ENCODE results near the gene MID1IP1.
A peak's percentile ranks its signal among the peaks of the same experiment; 100 is the strongest.

MID1IP1 gene

DNA sequence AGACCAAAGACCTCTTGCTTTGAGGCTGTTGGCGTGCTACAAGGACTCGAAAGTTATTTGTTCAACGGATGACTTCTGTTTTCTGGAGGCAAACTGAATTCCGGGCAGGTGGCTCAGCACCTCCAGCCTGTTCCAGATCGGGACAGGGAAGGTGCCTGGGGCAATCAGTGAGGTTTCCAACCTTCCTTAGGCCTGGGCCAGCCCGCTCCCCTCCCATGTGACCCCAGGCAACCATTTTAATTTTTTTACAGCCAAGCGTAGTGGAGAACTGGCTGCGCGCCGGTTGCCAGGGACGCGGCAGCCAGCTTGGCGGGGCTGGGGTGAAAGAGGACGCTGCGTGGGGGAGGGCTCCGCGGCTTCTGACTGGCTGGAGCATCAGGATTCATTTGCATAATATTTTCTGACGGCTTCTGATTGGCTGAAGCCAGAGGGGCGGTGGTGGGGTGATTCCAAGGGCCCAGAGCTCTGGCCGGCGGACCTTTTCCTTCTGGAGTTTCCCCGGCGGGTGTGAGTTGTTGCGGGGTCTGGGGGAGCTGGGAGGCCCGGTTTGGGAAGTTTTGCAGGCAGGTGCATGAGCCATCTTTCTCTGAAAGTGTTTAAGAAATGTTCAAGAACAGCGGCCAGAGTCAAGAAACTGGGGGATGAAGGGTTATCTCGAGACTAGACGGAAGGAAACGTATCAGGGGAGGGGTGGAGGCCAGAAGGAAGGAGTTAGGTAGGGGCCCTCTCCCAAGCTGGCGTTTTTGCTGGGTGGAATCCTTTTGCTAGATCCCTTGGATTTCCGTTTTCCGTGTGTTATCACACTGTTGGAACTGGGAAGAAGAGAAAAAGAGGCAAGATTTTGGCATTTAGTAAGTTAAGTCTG is at the start of gene MID1IP1:
MID1IP1 (plus strand) TSS at position 479 of the 865 bp plus-strand sequence. CDS start 3,488 bp downstream, outside the sequence.
- H3K4me3 ChIP-seq (ENCODE audit: low read length): peak within 1 kb of the TSS; percentile 69
- no peak for TF ChIP-seq ZNF274 (IDR thresholded peaks at IDR 0.05; ENCODE audit: low read depth, low read length)

DNA sequence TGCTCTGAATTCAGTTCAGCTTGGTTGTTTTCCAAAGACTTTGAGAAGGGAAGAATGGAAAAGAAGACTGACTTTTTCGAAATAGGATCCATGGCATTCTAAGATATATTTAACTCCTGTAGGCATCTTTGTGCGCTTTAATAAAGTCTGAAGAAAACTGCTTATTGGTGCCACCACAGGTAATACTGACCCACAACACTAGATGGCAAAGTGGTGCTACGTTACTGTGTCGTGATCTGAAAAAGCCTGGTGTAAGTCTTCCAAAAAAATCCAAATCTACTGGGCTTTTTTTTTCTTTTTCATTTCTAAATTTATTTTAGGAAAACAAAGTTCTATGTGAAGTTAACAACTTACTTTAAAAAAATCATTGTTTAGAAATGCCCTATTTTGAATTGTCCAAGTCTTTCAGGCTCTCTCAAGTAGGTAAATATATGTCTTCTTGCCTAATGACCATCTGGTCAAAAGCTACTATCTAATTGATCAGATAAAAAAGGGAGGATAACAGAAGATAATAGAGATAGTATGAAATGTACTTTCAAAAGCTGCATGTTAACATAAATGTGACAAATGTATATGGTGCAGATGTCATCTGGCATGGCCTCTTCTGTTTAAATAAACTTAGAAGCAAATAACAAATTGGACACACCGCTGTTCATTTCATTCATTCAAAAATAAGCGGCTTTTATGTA is 47.0 kb upstream of the MID1IP1 start:
- TF ChIP-seq ZNF274 (IDR thresholded peaks at IDR 0.05; ENCODE audit: low read depth, low read length): no peak
- no peak overlapping the region for H3K4me3 ChIP-seq (ENCODE audit: low read length)

DNA sequence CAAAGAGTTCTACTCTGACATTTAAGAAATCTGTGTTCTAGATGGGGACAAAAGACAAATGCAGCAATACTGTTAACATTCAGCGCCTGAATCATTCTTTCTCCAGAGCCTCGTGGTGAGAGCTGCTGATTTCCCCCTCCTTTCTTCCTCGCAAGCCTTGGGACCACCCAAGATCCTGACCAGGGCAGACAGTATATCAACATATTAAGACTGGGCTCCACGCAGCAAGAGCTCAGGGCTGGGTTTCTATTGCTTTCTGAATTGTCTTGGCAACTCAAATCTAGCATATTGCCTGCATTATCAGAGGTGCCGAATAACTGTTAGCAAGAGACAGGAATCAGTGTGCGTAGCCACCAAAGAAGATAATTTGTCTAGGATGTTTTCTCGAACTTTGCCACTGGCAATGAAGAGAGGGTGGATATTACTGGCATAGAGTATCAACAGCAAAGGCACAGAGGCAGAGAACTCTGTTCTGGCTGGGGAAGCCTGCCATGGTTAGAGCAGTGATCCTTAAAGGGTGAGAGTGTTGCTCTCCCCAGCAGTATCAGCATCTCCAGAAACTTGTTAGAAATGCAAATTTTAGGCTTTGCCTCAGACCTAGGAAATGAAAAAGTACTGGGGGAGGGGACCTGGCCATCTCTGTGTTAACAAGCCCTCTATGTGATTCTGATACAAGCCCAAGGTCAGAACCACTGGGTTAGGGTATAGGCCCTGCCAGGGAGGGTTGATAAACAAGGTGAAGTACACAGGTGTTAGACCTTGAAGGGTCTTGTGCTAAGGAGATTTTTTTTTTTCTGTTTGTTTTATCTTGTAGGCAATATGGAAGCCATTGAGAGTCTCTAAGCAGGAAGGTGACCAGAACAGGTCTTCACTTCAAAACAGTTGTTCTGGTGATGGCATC is 46.2 kb upstream of the MID1IP1 start:
- no peak for TF ChIP-seq ZNF274 (IDR thresholded peaks at IDR 0.05; ENCODE audit: low read depth, low read length)
- H3K4me3 ChIP-seq (ENCODE audit: low read length): no peak overlapping the region

DNA sequence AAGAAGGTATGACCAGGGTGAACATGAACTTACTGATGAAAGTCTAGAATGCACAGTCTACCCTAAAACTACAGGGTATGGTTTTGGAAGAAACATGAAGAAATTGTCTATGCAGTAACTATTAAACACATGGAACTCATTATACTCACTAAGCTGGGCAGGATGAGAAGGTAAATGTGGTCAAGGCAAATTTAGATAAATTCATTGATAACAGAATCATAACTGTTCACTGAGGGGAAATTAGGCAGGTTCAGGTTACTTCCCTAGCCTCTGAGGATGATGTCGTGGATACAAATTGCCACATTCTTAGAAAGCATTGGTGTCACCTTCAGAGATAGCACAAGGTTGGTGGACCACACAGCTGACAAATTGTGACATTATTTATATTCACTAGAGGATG is 40.4 kb upstream of the MID1IP1 start:
- H3K4me3 ChIP-seq (ENCODE audit: low read length): no peak overlapping the region
- no peak for TF ChIP-seq ZNF274 (IDR thresholded peaks at IDR 0.05; ENCODE audit: low read depth, low read length)

DNA sequence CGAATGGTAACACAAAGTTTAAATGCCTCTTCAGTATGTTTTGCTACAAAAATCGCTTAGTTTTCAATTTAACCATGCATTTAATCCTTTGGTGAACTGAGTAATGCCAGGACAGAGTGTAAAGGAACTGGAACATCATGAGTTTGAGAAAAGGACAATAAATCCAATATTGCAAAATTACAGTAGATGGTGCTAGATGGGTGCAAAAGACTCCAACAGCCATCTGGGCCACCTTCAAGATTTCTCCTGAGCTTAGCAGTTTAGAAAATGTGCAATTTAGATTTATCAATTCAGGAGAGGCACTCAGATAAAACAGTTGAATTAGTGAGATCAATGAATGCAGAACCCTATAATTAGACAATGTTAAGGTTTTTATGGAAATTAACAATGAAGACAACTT is 33.2 kb upstream of the MID1IP1 start:
- H3K4me3 ChIP-seq (ENCODE audit: low read length): no peak overlapping the region
- no peak for TF ChIP-seq ZNF274 (IDR thresholded peaks at IDR 0.05; ENCODE audit: low read depth, low read length)

GRCh38 chrX:38770152-38770551 is 31.1 kb upstream of the MID1IP1 start:
- TF ChIP-seq ZNF274 (IDR thresholded peaks at IDR 0.05; ENCODE audit: low read depth, low read length): no peak

GRCh38 chrX:38774249-38774648 is 27.0 kb upstream of the MID1IP1 start:
- no peak for TF ChIP-seq ZNF274 (IDR thresholded peaks at IDR 0.05; ENCODE audit: low read depth, low read length)

More at GRCh38 chrX:38770152-38770551, 31.1 kb upstream of the MID1IP1 start:
- H3K4me3 ChIP-seq (ENCODE audit: low read length): no peak overlapping the region

DNA sequence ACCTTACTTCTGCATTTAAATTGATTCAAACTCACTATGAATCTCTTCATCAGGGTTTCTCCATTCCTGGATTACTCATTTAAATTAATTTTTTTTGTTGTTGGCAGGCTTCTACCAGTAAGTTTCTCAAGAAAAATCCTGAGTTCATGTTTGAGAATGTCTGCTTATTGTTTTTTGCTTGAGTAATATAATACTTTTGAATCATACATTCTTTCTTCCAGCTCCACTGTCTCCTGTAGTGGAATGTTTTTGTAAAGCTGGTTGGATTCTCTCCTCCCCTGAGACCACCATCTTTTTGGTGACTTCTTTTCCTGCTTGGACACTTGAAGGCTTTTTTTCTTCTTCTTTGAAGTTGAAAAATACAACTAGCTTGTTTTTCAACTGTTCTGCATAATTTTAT is 4.3 kb upstream of the MID1IP1 start:
- no peak overlapping the region for H3K4me3 ChIP-seq (ENCODE audit: low read length)
- TF ChIP-seq ZNF274 (IDR thresholded peaks at IDR 0.05; ENCODE audit: low read depth, low read length): no peak

More at GRCh38 chrX:38774249-38774648, 27.0 kb upstream of the MID1IP1 start:
- H3K4me3 ChIP-seq (ENCODE audit: low read length): no peak overlapping the region

- TF ChIP-seq ZNF274 (IDR thresholded peaks at IDR 0.05; ENCODE audit: low read depth, low read length): no peak
- H3K4me3 ChIP-seq (ENCODE audit: low read length): no peak overlapping the region
Measured at GRCh38 chrX:38798956-38799355, 2.3 kb upstream of the MID1IP1 start.

GRCh38 chrX:38799995-38800580 is 1.2 kb upstream of the MID1IP1 start:
- no peak overlapping the region for H3K4me3 ChIP-seq (ENCODE audit: low read length)
- no peak for TF ChIP-seq ZNF274 (IDR thresholded peaks at IDR 0.05; ENCODE audit: low read depth, low read length)

GRCh38 chrX:38803243-38803587 is 2.0 kb downstream of the MID1IP1 start:
- peak overlapping the region; percentile 69; the same call in 1 of the 2 replicates for H3K4me3 ChIP-seq (ENCODE audit: low read length)
- no peak for TF ChIP-seq ZNF274 (IDR thresholded peaks at IDR 0.05; ENCODE audit: low read depth, low read length)

GRCh38 chrX:38803588-38804431 is 2.6 kb downstream of the MID1IP1 start:
- TF ChIP-seq ZNF274 (IDR thresholded peaks at IDR 0.05; ENCODE audit: low read depth, low read length): no peak
- peak overlapping the region; percentile 69; the same call in 1 of the 2 replicates for H3K4me3 ChIP-seq (ENCODE audit: low read length)

DNA sequence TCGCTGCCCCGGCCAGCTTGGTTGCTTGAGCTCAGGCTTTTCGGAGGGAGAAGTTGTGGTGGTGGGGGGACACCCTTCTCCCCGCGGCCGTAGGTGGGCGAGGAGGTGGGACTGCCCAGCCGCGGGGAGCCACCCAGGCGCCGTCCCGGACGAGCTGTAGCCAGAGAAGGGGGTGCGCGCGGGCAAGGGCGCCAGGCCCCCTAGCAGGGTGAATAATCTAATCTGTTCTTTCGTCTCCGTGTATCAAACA is 3.1 kb downstream of the MID1IP1 start:
- no peak for TF ChIP-seq ZNF274 (IDR thresholded peaks at IDR 0.05; ENCODE audit: low read depth, low read length)
- peak overlapping the region; percentile 69; the same call in 1 of the 2 replicates for H3K4me3 ChIP-seq (ENCODE audit: low read length)

Data from GM08714 (cell line).